K562 (cell line): ENCODE data around the gene UBE2D2. TPM values are rescaled to one million over a fixed set of nuclear protein-coding genes. Genes with fewer than 3 reads are reported as not detected.

ENCODE experiments used
- BRD4 ChIP-seq: fragments of 200-600 bp; sonication (generic); IDR thresholded peaks from 2 replicates; pipeline ENCODE4 v1.6.1; 2017; ENCODE audit warnings: inconsistent platforms
- GTF2A2 ChIP-seq: IDR thresholded peaks from 2 replicates; pipeline ENCODE4 v1.6.1; 2016; ENCODE audit warnings: mild to moderate bottlenecking, missing genetic modification characterization, missing compliant biosample characterization
- HDAC3 ChIP-seq: fragments of 450-650 bp; IDR thresholded peaks from 2 replicates; pipeline ENCODE4 v1.6.1; 2018; ENCODE audit warnings: borderline replicate concordance, mild to moderate bottlenecking, moderate library complexity; ENCODE audit not compliant: partially characterized antibody
- HEY1 ChIP-seq: fragments of 250-450 bp; sonication (Bioruptor Pico); IDR thresholded peaks from 2 replicates; pipeline ENCODE4 v1.5.0; 2020; ENCODE audit warnings: mild to moderate bottlenecking, moderate library complexity, borderline replicate concordance
- NFXL1 ChIP-seq: fragments of 450-650 bp; formaldehyde crosslinking; IDR thresholded peaks from 2 replicates; pipeline ENCODE4 v1.4.0; 2021; ENCODE audit warnings: mild to moderate bottlenecking
- PHF8 ChIP-seq: fragments of 200-600 bp; sonication (generic); IDR thresholded peaks from 2 replicates; pipeline ENCODE4 v1.6.1; 2012; ENCODE audit warnings: mixed run types, mild to moderate bottlenecking, inconsistent platforms, low read length, moderate library complexity, borderline replicate concordance
- PML ChIP-seq: IDR thresholded peaks from 2 replicates; pipeline ENCODE4 v1.6.1; 2012; ENCODE audit warnings: low read length, inconsistent platforms
- SIX5 ChIP-seq, 2 experiments: IDR thresholded peaks; 2 replicates each; pipeline ENCODE4 v1.6.1; 2011; ENCODE audit warnings: low read length in 2 of 2, borderline replicate concordance in 1 of 2, low read depth in 1 of 2, mild to moderate bottlenecking in 1 of 2, moderate library complexity in 1 of 2; ENCODE audit not compliant: insufficient read depth in 1 of 2
- ZC3H8 ChIP-seq: fragments of 450-650 bp; IDR thresholded peaks from 2 replicates; pipeline ENCODE4 v1.6.1; 2017
- ZNF140 ChIP-seq: fragments of 250-450 bp; sonication (Bioruptor Pico); IDR thresholded peaks from 2 replicates; pipeline ENCODE4 v1.8.0; 2021; ENCODE audit warnings: moderate library complexity, mild to moderate bottlenecking, inconsistent platforms
- ZNF165 ChIP-seq: fragments of 250-450 bp; sonication (Bioruptor Pico); IDR thresholded peaks from 2 replicates; pipeline ENCODE4 v1.4.0; 2020; ENCODE audit warnings: borderline replicate concordance
- ZNF212 ChIP-seq: fragments of 450-650 bp; formaldehyde crosslinking; IDR thresholded peaks from 2 replicates; pipeline ENCODE4 v1.4.0; 2020; ENCODE audit warnings: mild to moderate bottlenecking
- ZNF263 ChIP-seq: sonication (generic); formaldehyde crosslinking; IDR thresholded peaks from 2 replicates; pipeline ENCODE4 v1.8.0; 2022; ENCODE audit warnings: mild to moderate bottlenecking, missing genetic modification reagents, borderline replicate concordance
- polyA plus RNA-seq, 8 experiments: library from polyadenylated mRNA; depleted of rRNA in 4 of 8; stranded (reverse) in 5 of 8; unstranded in 3 of 8; fragments of >200 nt; fragmentation: Nextera tagmentation in 2 of 8; fragmentation: Illumina TruSeq in 1 of 8; extraction: Ambion mirVana in 2 of 8; extraction: Trizol in 1 of 8; gene quantifications; 2 replicates each; pipeline versions ENCODE4 v1.2.1 to v1.2.3, GENCODE V29; 2011 to 2014; ENCODE audit warnings: inconsistent platforms in 1 of 8, missing spikeins in 1 of 8
- total RNA-seq, 7 experiments: library from RNA; depleted of rRNA in 6 of 7; stranded (reverse); fragments of >200 nt in 6 of 7; fragmentation: Illumina TruSeq in 2 of 7; extraction: Trizol in 2 of 7; gene quantifications; 2 replicates each; pipeline versions ENCODE4 v1.2.1 to v1.2.3, GENCODE V29; 2011 to 2021; ENCODE audit warnings: low replicate concordance in 1 of 7
- TF ChIP-seq, protein P1 (sequence below): sonication (generic); formaldehyde crosslinking; IDR thresholded peaks from 2 replicates; pipeline ENCODE4 v1.8.0; 2022; ENCODE audit warnings: mild to moderate bottlenecking, low read depth, missing genetic modification reagents
- TF ChIP-seq, protein P2 (sequence below): fragments of 450-650 bp; IDR thresholded peaks from 2 replicates; pipeline ENCODE4 v1.6.1; 2016; ENCODE audit warnings: low read depth, mild to moderate bottlenecking, moderate library complexity
- TF ChIP-seq, protein P3 (sequence below): fragments of 250-450 bp; sonication (Bioruptor Pico); IDR thresholded peaks from 2 replicates; pipeline ENCODE4 v1.9.0; 2021; ENCODE audit warnings: mild to moderate bottlenecking, inconsistent platforms
- TF ChIP-seq, protein P4 (sequence below): sonication (generic); formaldehyde crosslinking; IDR thresholded peaks from 2 replicates; pipeline ENCODE4 v1.8.0; 2022; ENCODE audit warnings: missing genetic modification reagents, mild to moderate bottlenecking, moderate library complexity, borderline replicate concordance
- TF ChIP-seq, protein P5 (sequence below): sonication (generic); formaldehyde crosslinking; IDR thresholded peaks from 2 replicates; pipeline ENCODE4 v1.9.0; 2022; ENCODE audit warnings: mild to moderate bottlenecking, missing genetic modification reagents
- TF ChIP-seq, protein P6 (sequence below): fragments of 250-450 bp; sonication (Bioruptor Pico); IDR thresholded peaks from 2 replicates; pipeline ENCODE4 v1.8.0; 2021; ENCODE audit warnings: moderate library complexity, mild to moderate bottlenecking, inconsistent platforms
- TF ChIP-seq, protein P7 (sequence below): fragments of 450-650 bp; IDR thresholded peaks from 2 replicates; pipeline ENCODE4 v1.6.1; 2016; ENCODE audit warnings: antibody characterized with exemption

UBE2D2 gene
- total and polyA plus RNA-seq, 9 of the 15 experiments (the other 6 are each of a cell fraction or from before 2014, with no cell fraction given), result 53.6 to 198 (median 122) TPM

DNA sequence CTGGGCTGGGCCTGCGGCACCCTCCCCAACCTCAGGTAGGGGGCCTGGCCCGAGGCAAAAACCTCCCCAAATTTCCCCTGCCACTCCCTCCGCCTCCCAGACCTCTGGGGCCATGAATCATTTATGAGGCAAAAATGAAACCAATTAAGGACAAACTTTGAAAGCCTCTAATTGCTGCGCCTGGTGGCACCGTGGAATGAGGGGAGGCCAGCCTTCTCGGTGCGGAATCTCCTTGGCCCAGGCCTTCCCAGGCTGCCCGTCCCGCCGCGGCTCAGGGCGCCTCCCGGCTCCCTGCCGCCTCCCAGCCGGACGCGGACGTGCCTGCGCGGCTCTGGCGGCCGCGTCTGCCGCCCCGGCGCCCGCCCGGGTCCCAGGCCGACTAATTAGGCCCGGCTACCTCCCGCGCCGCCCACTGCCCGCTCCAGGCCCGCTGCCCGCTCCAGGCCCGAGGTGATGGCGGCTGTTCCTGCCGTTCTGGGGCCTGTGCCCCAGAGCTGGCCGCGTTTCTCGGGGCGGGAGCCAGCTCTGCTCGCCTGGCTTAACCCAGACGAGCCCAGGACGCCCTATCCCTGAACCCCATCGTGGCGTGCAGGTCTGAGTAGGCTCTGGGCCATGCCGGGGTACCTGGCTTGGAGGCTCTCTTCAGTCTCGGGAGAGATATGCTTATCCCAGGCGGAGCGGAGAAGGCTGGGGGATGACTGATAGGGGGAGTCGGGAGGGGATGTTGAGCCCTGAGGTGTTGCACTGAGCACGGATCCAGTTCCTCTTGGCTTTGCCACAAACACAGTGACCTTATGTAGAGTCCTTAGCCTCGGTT is 107.1 kb downstream of the UBE2D2 start (continued):
- peak; percentile 83 for TF ChIP-seq ZNF263 (CRISPR knock-in tag)
- TF ChIP-seq, protein P1, sequence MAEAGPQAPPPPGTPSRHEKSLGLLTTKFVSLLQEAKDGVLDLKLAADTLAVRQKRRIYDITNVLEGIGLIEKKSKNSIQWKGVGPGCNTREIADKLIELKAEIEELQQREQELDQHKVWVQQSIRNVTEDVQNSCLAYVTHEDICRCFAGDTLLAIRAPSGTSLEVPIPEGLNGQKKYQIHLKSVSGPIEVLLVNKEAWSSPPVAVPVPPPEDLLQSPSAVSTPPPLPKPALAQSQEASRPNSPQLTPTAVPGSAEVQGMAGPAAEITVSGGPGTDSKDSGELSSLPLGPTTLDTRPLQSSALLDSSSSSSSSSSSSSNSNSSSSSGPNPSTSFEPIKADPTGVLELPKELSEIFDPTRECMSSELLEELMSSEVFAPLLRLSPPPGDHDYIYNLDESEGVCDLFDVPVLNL (CRISPR knock-in tag), result no peak
- no peak for TF ChIP-seq BRD4
- TF ChIP-seq, protein P2, sequence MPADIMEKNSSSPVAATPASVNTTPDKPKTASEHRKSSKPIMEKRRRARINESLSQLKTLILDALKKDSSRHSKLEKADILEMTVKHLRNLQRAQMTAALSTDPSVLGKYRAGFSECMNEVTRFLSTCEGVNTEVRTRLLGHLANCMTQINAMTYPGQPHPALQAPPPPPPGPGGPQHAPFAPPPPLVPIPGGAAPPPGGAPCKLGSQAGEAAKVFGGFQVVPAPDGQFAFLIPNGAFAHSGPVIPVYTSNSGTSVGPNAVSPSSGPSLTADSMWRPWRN, result no peak
- TF ChIP-seq, protein P3, sequence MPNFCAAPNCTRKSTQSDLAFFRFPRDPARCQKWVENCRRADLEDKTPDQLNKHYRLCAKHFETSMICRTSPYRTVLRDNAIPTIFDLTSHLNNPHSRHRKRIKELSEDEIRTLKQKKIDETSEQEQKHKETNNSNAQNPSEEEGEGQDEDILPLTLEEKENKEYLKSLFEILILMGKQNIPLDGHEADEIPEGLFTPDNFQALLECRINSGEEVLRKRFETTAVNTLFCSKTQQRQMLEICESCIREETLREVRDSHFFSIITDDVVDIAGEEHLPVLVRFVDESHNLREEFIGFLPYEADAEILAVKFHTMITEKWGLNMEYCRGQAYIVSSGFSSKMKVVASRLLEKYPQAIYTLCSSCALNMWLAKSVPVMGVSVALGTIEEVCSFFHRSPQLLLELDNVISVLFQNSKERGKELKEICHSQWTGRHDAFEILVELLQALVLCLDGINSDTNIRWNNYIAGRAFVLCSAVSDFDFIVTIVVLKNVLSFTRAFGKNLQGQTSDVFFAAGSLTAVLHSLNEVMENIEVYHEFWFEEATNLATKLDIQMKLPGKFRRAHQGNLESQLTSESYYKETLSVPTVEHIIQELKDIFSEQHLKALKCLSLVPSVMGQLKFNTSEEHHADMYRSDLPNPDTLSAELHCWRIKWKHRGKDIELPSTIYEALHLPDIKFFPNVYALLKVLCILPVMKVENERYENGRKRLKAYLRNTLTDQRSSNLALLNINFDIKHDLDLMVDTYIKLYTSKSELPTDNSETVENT, result no peak
- TF ChIP-seq ZC3H8, result no peak
- TF ChIP-seq NFXL1, result no peak
- TF ChIP-seq, protein P4, sequence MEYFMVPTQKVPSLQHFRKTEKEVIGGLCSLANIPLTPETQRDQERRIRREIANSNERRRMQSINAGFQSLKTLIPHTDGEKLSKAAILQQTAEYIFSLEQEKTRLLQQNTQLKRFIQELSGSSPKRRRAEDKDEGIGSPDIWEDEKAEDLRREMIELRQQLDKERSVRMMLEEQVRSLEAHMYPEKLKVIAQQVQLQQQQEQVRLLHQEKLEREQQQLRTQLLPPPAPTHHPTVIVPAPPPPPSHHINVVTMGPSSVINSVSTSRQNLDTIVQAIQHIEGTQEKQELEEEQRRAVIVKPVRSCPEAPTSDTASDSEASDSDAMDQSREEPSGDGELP, result peak; percentile 9; the same call in 1 of the 2 replicates
- TF ChIP-seq GTF2A2 (tag), result 0 out of 2 replicates have a peak, but pooled peaks have one; percentile 55
- TF ChIP-seq SIX5 (IDR thresholded peaks at IDR 0.05; ENCODE audit: borderline replicate concordance in 1 of 2, insufficient read depth in 1 of 2, low read depth in 1 of 2, low read length in 2 of 2), result no peak
- no peak for TF ChIP-seq ZNF212 (CRISPR knock-in tag)
- no peak for TF ChIP-seq HEY1 (CRISPR knock-in tag)
- TF ChIP-seq, protein P5, sequence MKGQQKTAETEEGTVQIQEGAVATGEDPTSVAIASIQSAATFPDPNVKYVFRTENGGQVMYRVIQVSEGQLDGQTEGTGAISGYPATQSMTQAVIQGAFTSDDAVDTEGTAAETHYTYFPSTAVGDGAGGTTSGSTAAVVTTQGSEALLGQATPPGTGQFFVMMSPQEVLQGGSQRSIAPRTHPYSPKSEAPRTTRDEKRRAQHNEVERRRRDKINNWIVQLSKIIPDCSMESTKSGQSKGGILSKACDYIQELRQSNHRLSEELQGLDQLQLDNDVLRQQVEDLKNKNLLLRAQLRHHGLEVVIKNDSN, result no peak
- peak; percentile 32; the same call in 1 of the 2 replicates for TF ChIP-seq PHF8
- no peak for TF ChIP-seq ZNF140 (CRISPR knock-in tag)
- no peak for TF ChIP-seq HDAC3
- TF ChIP-seq, protein P6, sequence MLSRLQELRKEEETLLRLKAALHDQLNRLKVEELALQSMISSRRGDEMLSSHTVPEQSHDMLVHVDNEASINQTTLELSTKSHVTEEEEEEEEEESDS, result no peak
- TF ChIP-seq, protein P7, sequence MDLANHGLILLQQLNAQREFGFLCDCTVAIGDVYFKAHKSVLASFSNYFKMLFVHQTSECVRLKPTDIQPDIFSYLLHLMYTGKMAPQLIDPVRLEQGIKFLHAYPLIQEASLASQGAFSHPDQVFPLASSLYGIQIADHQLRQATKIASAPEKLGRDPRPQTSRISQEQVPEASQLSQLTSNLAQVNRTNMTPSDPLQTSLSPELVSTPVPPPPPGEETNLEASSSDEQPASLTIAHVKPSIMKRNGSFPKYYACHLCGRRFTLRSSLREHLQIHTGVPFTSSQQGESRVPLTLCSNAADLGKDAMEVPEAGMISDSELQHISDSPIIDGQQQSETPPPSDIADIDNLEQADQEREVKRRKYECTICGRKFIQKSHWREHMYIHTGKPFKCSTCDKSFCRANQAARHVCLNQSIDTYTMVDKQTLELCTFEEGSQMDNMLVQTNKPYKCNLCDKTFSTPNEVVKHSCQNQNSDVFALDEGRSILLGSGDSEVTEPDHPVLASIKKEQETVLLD, result no peak
- TF ChIP-seq PML, result no peak
- TF ChIP-seq ZNF165 (CRISPR knock-in tag), result no peak
